Glomerular visceral epithelial cell (primary cell): ENCODE measurements around the gene AKR7A2.

Experiments used
- DNase-seq: peaks from one replicate; pipeline ENCODE4 v3.0.0-alpha.2; 2016; ENCODE audit errors: extremely low spot score

AKR7A2 gene

DNA sequence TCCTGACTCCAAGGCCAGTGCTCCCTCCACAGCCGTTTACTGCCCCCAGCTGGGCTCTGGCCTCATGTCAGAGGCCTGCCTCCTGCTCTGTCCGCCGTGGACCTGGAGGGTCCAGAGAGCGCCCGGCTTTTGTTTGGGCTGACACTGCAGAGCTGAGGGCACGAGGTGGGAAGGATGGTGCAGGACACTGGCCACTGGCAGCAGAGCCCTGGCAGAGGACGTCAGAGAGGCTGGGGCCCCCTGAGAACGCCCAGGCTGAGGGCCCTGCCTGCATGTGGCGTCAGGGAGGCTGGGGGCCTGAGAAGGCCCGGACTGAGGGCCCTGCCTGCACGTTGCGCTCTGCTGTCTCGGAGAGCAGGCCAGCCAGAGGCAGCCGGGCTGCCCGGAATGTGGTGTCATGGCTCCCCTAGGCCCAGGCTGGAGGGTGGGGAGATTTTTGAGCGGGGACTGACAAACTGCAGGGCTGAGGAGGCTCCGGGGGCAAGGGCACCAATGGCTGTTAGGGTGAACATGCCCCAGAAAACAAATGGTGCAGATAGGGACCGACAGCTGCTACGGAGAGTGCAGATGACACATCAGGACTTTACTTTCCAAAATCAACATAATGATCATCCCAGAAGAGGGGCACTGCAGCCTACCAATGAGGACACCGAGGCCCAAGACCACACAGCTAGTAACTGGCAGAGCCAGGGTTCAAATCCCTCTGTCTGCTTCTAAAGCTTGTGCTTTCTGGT is 31.8 kb upstream of the AKR7A2 start:
- no peak for DNase-seq

DNA sequence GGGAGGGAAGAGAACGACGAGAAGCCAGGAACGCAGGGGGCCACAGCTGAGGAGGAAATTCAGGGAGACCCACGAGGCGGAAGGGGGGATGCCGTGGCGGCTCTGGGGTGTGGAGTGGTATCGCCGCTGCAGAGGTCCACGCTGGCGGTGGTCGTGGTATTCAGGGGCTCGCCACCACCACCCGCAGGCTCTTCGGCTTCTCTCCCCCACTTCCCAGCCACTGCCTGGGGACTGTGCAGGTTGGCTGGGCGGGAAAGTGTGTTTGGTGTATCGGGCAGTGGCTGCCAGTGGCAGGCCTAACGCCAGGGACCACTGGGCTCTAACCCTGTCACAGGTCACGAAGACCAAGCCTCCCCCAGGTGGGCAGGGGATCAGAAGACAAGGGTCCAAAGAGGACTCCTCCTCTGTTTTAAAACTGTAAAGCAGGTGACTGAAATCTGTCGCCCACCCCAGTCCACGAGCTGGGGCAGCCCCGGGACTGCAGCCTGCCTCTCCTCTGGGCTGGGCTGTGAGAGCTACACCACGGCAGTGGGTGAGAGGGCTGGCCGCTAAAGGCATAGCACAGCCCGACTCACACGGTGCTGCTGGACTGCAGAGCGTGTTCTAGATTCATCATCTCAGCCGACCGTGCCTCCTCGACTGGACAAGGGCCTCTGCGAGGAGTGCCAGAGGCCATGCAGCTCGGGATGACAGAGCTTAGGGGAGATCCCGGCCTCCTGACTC is 31.1 kb upstream of the AKR7A2 start:
- no peak for DNase-seq

DNA sequence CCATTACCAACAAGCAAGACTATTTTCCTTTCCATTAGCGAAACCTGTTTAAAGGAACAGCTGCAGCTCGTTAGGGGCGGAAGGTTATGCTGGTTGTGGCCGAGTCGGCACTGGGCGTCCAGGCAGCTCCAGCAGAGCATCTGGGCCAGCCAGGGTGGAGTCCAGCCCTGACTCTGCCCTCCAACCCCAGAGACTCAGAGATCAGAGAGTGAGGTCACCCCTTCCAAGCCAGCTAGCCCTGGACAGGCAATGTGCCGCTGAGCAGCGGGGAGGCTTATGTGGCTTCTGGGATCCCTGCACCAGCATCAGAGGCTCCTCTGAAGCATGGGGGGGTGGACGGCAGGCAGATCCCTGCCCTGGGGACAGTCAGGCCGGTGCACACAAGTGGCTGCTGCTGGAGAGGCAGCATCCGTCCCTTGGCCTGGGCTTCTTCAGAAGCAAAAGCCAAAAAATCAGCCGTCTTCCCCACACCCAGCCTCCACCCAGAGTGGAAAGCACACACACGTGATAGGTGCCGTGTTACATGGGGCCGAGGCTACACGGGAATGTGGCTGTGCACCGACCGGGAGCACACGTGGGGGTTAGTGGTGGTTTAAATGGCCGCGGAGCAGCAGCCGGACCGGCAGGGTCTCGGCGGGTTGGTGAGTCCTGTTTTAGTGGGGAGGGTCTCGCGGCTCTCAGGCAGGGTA is 30.3 kb upstream of the AKR7A2 start:
- no peak for DNase-seq

DNA sequence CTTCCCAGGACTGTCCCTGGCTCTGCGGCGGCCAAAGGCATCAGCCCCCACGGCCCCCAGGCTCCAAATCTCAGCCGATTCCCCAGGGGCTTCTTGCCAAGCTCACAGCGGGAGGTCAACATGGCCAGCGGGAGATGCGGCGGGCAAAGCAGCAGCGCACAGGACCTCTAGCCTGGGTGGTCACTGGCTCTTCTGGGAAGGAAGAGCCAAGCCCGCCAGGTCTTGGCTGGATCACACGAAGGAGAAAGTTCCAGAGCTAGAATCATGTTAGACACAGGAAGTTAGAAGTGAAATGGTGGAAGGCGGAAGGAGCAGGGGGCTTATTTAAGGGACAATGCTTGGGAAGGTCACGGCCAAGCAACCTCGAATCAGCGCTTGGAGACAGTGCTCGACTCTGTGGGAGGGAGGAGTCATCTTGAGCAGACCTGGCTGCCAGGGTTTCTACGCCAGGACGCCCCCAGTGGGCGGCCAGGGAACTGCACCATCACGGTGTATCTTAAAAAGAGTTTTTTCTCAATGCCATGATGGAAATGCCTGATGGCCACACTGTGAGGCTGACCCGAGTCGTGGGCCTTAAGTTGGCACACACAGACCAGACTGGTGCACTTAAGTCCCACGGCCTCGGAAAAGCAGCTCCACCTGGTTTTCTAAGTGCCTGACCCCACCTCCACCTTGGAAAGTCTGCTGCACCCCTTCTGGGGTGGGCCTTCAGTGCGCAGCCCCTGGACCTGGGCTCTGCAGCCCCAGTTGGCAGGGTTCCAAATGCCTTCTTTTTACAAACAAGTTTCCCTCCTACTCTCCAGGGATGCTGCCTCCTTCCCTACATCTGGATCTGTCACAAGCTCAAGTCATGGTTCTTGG is 29.5 kb upstream of the AKR7A2 start:
- DNase-seq, result peak; percentile 70

DNA sequence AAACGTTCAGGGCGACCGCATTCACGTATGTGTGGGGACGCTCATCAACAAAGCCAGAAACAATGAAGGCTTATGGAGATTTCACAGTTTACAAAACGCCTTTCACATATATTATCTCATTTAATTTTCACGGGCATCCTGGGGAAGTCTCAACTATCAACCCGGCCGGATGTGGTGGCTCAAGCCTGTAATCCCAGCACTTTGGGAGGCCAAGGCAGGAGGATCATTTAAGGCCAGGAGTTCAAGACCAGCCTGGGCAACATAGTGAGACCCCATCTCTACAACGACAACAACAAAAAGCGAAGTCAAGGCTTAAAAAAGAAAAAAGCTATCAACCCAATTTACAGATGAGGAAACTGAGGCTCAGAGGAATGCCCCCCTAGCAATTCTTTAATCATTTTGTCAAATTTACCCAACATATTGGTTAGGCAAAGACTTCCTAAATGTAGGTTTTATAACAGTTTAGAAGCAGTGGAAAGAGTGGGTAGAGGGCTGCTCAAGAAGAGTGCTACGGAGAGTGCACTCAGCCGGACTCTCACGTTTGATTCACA is 28.5 kb upstream of the AKR7A2 start:
- DNase-seq, result no peak

DNA sequence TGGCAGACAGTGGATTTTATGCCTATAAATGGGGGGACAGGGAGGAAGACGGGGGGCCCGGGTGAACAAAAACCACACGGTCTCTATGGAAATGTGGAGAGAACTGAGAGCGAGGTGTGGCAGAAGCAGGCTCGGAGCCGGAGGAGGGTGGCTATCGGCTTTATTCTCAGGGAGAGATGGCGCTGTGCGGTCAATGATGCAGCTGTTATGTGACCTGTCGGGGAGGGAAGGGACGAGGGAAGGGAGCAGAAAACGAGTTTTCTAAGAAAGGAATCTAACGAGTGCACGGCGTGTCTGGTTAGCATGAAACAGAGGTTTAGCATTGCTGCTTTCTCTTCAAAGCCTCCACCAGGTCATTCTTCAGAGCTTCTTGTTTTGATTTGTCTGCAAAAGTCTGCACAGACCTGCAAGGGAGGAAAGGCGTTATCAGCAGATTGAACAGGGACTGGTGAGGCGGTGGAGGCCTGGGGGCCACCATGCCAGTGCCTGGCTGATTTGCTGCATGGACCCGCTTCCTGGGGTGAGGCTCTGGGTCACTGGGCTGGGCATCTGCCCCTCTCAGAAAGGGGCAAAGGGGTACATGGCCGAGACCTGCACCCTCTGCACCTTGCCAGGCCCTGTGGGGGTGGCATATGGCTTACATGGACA is 27.4 kb upstream of the AKR7A2 start:
- no peak for DNase-seq

DNA sequence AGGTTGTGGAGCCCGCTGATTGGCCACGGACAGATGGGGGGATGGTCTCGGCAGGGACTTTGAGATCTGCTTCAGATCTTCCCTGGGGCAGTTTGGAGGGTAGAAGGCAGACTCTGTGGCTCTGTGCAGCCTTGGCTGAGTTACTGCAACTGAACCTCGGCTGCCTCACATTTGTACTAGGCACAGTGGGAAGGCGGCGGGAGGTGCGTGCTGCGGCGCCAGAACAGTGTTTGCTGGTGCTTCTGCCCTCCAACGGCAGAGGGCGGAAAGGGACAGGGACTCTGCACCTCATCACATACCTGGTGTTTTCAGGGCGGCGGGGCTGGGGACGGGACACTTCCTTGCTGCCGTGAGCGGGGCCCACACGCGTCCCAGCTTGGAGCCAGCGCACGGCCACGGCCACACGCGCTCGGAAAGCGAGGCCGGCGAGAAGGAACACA is 26.4 kb upstream of the AKR7A2 start:
- no peak for DNase-seq

DNA sequence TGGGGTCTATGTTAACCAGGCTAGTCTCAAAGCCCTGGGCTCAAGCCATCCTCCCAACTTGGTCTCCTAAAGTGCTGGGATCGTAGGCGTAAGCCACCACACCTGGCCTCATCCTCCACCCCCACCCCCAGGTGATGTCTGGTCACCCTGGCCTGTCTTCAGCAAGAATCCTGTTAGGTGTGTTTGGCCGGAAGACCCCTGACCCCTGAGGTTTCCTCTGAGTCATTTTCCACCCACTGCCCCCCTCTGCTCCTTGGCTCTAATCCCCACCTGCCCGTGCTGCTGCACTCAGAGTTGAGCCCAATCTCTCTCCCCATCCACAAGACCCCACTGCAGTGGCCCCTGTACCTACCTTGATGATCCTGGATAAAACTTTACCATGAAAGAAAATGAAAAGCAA is 25.3 kb upstream of the AKR7A2 start:
- DNase-seq, result no peak

DNA sequence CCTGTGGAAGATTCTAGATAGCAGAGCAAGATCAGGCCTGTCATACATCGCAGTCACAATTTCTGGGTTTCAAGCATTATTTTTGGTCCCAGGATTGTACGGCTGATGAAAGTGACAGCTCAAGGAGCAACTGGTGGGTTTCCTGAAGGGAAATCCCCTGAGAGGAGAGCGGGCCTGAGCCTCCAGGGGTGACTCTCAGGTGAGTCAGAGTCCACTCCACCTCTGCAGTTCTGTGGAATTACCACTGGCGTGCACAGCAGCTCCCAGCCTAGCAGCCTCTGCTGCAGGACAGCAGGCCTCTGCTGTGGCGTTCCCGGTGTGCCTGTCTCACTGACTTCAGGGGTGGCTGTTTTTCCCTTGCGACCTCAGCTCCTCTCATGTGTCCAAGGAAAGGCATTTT is 24.6 kb upstream of the AKR7A2 start:
- DNase-seq, result peak; percentile 74

DNA sequence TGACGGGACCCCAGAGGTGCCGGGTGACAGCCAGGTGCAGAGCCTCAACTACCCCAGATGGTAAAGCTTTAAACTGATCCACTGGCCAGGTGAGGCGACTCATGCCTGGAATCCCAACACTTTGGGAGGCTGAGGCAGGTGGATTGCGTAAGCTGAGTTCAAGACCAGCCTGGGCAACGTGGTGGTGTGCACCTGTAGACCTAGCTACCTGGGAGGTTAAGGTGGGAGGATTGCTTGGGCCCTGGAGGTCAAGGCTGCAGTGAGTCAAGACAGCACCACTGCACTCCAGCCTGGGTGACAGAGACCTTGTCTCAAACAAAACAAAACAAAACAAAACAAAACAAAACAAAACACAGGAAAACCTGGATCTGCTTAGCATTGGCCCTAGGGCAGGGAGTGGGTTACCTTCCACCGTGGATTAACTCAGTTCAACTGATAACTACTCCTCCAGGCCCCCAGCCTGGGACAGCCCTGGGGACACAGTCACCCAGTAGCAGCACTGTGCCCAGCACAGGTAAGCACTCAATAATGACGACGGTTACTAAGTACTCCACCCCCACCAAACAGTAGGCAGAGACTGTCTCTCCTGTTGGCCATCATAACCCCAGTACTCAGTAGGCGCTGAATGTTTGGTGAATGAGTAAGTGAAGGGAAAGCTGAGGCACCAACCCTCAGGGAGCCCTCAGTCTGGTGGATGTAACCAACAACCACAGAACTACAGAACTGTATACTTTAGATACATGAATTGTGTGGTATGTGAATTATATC is 21.8 kb upstream of the AKR7A2 start:
- DNase-seq, result no peak

DNA sequence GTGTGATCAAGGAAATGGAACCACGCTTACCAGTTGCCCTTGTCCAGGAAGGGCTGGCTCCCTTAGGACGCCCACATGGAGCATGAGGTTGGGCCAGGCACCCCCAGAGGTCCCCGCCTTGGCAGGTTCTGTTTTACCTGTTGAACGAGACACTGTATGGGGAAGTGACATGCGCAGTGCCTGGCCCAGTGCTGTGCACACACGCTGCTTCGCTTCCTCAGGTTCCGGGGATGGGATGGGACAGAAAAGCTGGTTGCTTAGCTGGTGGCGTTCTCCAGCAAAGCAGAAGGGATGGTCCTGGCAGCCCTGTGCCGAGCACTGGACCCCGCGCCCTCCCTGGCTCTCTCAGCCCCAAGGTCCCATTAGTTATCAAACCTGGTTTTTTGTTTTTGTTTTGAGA is 20.9 kb upstream of the AKR7A2 start:
- DNase-seq, result no peak

DNA sequence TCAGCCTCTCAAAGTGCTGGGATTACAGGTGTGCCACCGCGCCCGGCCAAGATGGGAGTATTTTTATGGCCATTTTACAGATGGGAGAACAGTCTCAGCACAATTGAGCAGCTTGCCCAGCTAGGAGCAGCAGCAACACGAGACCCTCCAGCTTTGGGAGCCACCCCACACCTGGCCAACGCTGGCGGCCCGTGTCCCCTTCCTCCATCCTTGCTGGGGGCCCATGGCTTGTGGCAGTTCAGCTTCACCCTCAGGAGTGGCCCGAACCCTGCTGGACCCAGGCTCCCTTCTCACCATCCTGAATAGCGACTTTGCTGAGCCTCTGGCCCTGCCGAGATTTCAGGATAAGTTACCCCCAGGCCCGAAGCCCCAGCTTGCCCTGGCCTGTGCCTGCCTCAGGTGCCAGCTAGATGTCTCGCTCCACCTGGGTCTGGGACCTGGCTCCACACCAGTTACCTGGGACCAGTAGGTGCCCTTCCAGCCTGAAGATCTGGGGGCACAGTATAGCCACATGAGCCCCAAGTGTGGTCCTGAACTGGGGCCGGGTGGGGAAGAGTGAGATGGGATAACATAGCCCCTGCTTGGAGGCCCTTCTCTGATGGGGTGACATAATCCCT is 19.4 kb upstream of the AKR7A2 start:
- no peak for DNase-seq

DNA sequence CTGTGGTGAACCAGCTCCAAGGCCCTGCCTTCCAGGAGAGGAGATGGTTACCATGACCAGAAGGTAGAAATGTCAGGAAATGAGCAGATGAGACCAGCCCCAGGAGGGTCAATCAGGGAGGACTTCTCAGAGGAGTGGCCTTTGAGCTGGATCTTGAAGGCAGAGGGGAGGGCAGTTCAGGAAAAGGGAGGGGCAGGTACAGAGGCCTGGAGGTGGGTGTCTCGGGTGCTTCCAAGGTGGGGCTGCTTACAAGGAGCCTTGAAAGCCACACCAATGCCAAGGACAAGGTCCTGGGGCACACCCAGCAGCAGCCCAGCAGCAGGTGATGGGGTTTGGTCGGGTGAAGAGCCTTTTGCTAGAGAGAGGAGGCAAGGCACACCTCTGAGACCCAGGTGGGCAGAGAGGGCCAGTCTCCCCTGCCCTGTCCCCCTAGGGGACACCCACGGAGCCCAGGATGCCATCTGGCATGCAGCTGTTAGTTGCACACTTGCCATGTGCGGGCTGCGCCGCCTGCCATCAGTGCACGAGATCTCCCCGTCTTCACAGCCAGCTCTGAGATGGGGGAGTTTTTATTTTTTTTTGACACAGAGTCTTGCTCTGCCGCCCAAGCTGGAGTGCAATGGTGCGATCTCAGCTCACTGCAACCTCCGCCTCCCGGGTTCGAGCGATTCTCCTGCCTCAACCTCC is 18.6 kb upstream of the AKR7A2 start:
- no peak for DNase-seq

DNA sequence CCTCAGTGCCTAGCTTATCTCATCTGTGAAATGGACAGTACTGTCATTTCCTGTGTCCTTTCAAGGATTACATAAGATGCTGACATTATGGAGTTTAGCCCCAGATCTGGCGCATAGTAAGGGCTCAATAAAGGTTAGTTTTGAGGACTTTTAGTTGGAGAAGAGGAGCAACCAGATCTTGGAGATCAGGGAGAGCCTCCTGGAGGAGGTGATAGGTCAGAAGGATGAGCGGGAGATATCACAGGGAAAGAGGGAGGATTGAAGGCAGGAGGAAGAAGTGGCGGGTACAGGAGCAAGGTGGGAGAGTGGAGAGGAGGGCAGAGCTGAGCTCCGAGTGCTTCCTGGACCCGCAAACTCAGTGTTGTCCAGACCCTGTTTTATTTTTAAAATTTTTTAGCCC is 17.7 kb upstream of the AKR7A2 start:
- no peak for DNase-seq

DNA sequence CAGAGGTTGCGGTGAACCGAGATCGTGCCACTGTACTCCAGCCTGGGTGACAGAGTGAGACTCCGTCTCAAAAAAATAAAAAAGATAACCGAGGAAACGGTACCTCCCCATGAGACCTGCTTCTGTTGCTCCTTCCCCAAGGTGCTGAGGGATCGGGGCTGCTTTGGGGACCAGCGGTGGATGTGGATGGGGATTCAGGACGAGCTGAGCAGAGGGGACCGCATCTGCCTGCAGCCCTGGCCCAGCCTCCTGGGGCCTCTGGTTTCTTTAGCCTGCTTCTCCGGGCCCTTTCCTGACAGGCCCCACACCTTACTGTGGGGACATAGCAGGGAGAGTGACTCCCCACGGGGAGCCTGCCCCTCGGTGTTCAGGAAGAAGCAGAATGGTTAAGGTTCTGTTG is 17.2 kb upstream of the AKR7A2 start:
- DNase-seq, result no peak

DNA sequence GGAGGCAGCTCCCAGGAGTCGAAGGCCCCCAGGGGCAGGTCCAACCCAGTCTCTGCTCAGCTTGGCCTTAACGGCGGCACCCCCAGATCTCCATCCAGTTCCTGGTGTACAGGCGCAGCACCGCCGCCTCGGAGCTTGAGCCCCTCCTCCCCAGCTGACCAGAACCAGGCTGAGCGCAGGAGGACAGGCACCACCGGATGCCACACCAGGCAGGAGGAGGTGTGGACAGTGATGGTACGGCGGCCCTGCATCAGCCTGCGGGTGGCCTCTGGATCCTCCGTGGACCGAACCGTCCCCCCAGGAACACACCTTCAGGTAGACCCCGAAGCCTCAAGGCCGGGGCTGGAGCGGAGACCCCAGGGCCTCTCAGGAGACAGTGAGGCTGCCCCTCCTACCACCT is 16.5 kb upstream of the AKR7A2 start:
- no peak for DNase-seq

DNA sequence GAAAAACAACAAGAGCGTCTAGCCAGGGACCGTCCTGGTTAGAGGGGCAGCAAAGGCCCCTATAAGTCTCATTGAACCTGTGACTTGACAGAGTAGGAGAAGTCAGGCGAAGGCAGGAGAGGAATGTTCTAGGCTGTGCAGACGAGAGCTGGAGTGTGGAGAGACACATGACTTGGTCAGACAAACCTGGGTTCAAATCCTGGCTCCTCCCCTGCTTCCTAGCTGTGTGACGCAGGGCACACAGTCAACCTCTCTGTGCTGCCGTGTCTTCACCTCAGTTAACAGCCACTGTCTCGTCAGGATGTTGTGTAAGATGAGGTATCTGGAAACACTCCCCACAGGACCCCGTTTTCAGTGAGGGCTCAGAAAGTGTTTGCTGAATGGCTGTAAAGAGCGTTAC is 15.8 kb upstream of the AKR7A2 start:
- DNase-seq, result no peak

DNA sequence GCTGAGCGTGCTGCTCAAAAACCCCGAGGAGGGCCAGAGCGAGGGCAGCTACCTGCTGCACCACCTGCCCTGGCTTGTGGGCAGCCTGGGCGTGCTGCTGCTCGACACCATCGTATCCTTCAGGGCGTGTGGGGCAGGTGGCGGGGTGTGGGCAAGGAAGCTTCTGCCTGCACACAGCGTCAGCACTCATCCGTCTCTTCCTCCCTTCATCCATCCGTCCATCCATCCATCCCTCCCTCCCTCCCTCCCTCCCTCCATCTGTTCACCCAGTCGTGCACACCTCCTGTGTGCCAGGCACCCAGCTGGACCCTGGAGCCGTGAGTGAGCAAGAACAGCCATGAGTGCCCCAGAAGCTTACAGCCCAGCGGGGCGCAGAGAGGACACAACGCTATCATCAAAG is 15.4 kb upstream of the AKR7A2 start:
- no peak for DNase-seq

DNA sequence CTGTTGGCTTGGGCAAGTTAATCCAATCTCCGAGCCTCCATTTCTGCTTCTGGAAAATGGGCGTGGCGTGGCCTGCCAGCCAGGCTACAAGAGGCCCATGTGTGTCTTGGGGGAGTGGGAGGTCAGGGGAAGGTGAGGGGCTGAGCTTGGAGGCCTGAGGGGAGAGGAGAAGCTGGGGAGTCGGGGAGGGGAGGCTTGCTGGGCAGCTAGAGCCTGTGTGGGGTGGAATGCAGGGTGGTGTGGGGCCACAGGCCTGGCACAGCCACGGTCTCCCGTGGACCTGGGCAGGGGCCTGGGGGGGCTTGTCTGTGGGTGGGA is 14.8 kb upstream of the AKR7A2 start:
- DNase-seq, result no peak
